ENCODE data around the gene DPF1. TPM values are rescaled to one million over a fixed set of nuclear protein-coding genes. Genes with fewer than 3 reads are reported as not detected.
"Not testable (repeated sequence)": the region's sequence is repeated elsewhere in the genome, so short reads cannot be mapped to it uniquely, and the experiment has no call there.

DPF1 gene
- total RNA-seq (ENCODE audit: insufficient read depth, low replicate concordance), result 2.2 TPM

GRCh38 chr19:38224014-38224862 is at the start of gene DPF1:
DPF1 (minus strand) TSS chr19:38224222; CDS start chr19:38224142, 80 bp downstream.
- DNase-seq (ENCODE audit: low spot score), result peak; percentile 83

GRCh38 chr19:38273499-38273898 is 49.5 kb upstream of the DPF1 start:
- DNase-seq (ENCODE audit: low spot score), result no peak

- no peak for DNase-seq (ENCODE audit: low spot score)
These were observed 46.7 kb upstream of the DPF1 start for GRCh38 chr19:38270587-38271167.

GRCh38 chr19:38268539-38268938 is 44.5 kb upstream of the DPF1 start:
- DNase-seq (ENCODE audit: low spot score), result no peak

GRCh38 chr19:38267761-38268483 is 43.9 kb upstream of the DPF1 start:
- peak; percentile 52 for DNase-seq (ENCODE audit: low spot score)

- no peak for DNase-seq (ENCODE audit: low spot score)
These were observed 43.1 kb upstream of the DPF1 start for GRCh38 chr19:38266981-38267597.

- no peak for DNase-seq (ENCODE audit: low spot score)
These were observed 42.0 kb upstream of the DPF1 start for GRCh38 chr19:38265921-38266429.

- DNase-seq (ENCODE audit: low spot score), result peak; percentile 81
These were observed 41.3 kb upstream of the DPF1 start for GRCh38 chr19:38265213-38265861.

- DNase-seq (ENCODE audit: low spot score), result no peak
These were observed 40.6 kb upstream of the DPF1 start, which contains the start of gene SPINT2 for GRCh38 chr19:38264486-38265212. SPINT2 (plus strand) TSS chr19:38264573; CDS start chr19:38264893, 320 bp downstream.

- DNase-seq (ENCODE audit: low spot score), result peak; percentile 71
These were observed 39.9 kb upstream of the DPF1 start for GRCh38 chr19:38263689-38264485.

GRCh38 chr19:38262585-38263268 is 38.7 kb upstream of the DPF1 start:
- no peak for DNase-seq (ENCODE audit: low spot score)

- not testable (repeated sequence) for DNase-seq (ENCODE audit: low spot score)
These were observed 37.9 kb upstream of the DPF1 start for GRCh38 chr19:38261942-38262341.

GRCh38 chr19:38255383-38256014 is 31.5 kb upstream of the DPF1 start:
- no peak for DNase-seq (ENCODE audit: low spot score)

GRCh38 chr19:38253788-38254187 is 29.8 kb upstream of the DPF1 start:
- no peak for DNase-seq (ENCODE audit: low spot score)

- DNase-seq (ENCODE audit: low spot score), result no peak
These were observed 29.1 kb upstream of the DPF1 start for GRCh38 chr19:38252941-38253691.

- no peak for DNase-seq (ENCODE audit: low spot score)
These were observed 28.4 kb upstream of the DPF1 start for GRCh38 chr19:38252385-38252784.

- peak; percentile 81 for DNase-seq (ENCODE audit: low spot score)
These were observed 27.6 kb upstream of the DPF1 start for GRCh38 chr19:38251564-38252051.

Data from umbilical cord (tissue), 2 donors.